HL-60/S4 (cell line): ENCODE data around the gene KLHL24.
"Not testable (repeated sequence)": the region's sequence is repeated elsewhere in the genome, so short reads cannot be mapped to it uniquely, and the experiment has no call there.

ENCODE experiments used
- in situ Hi-C: fragments of 300-500 bp; cut with MboI; formaldehyde crosslinking; loops from 2 replicates; pipeline ENCODE4 v1.14.3; 2022; ENCODE audit warnings: low sequenced_read_pairs

The KLHL24 gene

DNA sequence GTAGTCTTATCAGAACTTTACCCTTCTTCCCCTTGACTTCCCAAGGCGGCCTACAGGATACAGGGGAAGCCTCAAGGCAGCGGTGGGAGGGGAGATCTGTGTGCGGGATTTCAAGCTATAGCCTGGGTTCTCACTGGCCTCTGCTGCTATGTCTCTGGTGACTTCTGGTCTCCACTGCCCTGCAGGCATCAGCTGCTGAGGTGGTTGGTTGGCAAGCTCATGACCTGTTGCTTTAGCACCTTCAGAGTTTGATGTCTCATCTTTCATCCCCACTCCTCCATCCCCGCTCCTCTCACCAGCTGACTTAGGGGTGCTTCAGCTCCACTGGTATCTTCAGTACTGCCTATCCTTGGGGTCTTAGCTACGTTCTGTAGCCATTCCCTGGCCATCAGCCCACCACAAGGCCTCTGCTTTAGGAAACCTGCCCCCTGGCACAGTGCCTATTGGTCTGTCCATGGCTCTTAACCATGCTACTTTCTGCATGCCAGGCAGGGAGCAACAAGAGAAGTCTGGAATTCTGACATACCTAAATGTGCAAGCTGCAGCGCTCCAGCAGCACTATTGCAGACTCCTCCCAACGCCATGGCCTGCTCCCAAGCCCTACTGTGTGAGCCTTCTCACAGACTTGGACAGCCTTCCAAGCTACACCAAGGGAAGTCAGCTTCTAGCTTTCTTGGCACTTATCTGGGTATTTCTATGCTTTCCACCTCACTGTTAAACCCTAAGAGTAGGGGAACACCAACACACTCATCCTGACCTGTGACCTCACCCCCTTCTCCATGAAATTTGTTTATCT is 60.3 kb downstream of the KLHL24 start:
- in situ Hi-C loops, result no loop called here

DNA sequence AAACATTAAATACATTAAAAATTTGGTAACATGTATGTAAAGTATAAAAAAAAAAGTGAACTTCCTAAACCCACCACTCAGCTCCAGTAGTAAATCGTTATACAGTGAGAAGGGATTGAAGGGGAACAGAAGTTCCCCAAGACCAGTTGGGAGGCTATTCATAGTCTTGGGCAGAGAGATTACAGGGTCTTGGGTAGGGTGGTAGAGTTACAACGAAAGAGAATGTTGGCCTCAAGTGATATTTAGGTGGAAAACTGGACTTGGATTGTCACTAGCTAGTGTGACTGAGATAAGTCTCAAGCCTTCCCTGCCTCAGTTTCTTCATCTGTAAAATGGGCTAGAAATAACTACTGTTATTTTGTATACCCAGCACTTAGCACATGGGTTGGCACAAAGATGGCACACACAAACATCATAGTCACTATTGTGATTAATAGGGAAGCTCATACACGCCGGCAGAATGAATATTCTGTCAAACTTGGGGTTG is 61.7 kb downstream of the KLHL24 start:
- in situ Hi-C loops, result no loop called here

DNA sequence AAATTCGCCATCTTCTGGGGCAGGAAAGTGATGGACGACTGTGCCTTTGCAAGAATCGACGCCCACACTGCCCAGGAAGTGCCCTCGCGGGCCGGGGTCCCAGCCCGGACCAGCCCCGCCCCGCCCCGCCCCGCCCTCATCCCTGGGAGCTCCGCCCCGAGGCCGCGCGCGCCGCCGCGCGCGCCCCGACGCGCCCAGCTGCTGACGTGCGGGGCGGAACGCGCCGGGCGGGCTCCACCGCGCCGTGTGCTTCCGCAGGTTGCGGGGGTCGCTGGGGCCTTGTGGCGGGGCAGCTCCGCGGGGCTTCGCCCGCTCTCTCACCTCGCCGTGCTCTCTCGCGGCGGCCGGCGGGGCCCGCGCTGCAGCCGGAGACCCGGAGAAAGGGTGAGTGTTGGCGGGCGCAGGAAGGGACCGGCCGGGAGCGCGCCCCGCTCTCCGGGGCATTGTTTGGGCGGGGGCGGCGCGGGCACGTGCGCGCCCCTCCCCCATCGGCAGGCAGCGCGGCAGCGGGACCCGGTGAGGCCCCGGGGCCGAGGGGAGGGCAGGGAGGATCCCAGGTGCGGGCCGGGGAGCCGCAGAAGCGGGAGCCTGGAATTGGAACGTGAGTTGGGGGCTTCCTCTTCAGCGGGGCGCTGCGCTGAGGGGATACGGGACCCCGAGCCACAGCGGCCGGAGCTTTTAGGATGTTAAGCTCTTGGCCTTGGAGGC is 62.3 kb downstream of the KLHL24 start, which contains the start of gene YEATS2:
Gene YEATS2, plus strand, starts transcription at position 188 of the 708 bp plus-strand sequence. CDS start 17,366 bp downstream, outside the sequence.
- in situ Hi-C loops, result no loop called here

DNA sequence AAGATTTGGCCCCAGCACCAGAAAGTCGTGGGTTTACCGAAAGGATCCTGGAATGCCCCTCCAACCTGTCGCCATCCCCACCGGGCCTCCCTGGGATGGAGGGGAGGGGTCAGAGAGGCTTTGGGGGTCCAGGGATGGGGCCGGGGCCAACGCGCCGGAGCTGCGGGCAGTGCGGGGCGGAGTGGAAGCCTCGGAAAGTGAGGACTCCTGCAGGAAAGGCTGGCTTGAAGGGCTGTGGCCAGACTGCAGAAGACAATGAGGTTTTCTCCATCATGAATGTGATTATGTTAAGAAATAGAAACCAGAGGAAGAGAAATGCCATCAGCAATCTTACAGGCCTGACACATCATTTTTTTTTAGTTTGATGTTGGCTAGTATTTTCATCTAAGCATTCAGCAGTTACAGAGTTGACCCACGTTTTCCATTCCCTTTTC is 62.9 kb downstream of the KLHL24 start:
- in situ Hi-C loops, result no loop called here

DNA sequence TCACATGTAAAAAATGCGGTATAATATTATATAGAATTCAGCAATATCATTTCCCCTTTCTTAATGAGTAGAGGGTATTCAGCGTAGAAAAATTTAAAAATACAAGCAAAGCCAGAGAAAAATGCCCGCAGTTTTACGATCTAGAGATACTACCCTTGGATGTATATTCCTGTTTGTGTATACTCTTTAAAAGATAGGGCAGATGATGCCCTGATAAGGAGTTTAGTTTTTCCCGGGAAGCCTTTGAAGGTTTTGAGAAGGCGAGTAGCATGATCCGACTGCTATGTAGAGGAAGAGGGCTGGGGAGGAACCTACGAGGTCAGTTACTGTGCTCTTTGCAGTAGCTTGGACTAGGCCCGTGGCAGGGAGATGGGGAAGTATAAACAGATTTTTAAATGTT is 63.3 kb downstream of the KLHL24 start:
- in situ Hi-C loops, result no loop called here

DNA sequence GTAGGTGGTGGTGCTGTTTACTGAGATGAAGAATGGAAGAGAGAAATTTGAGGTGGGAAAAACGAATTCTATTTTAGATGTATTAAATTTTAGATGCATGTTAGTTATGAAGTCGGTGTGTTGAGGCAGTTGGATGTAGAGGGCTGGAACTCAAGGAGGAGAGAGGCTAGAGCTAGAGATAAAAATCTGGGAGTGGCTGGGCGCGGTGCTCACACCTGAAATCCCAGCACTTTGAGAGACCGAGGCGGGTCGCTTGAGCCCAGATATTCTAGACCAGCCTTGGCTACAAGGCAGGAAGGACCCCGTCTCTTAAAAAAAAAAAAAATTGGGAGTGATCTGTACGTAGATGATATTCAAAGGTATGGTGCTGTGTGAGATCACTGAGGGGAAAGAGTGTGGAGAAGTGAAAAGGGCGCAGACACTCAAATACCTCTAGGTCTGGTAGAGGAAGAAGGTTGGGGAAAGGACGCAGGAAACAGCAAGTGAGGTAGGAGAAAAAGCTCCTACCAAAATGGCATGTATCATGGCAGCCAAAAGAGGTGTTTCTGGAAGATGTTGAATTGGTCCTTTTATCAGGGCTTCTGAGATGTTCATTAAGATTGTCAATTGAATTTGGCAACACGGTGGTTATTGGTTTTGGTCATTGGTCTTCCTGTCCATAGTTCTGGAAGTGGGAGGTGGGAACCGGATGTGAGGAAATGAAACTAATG is 64.0 kb downstream of the KLHL24 start:
- in situ Hi-C loops, result no loop called here

DNA sequence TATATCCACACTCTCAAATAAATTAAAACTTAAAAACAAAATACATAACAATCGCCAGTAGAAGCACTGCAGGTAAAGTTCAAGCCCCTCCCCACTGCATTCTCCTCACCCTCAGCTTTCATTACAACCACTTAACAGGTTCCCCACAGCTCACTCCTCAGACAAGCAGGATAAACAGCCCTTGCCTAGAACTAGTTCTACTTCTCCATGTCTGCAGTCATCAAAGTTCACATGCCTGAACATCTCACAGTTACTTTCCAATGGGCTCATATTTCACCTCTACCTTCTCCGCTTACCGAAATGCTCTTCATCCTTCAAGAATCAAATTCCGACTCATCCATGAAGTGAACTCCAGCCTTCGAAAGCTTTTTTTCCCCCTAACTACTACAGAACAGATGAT is 66.3 kb downstream of the KLHL24 start:
- in situ Hi-C loops, result no loop called here

DNA sequence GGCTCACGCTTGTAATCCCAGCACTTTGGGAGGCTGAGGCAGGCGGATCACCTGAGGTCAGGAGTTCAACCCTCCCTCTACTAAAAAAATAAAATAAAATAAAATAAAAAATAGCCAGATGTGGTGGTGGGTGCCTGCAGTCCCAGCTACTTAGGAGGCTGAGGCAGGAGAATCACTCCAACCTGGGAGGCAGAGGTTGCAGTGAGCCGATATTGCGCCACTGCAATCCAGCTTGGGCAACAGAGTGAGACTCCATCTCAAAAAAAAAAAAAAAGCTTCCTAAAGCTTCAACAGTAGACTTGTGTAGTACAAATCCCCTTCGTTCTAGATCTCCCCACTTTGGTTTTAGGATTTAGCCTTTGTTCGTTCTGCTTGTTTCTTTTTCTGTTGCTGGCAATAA is 68.5 kb downstream of the KLHL24 start:
- in situ Hi-C loops, result not testable (repeated sequence)

DNA sequence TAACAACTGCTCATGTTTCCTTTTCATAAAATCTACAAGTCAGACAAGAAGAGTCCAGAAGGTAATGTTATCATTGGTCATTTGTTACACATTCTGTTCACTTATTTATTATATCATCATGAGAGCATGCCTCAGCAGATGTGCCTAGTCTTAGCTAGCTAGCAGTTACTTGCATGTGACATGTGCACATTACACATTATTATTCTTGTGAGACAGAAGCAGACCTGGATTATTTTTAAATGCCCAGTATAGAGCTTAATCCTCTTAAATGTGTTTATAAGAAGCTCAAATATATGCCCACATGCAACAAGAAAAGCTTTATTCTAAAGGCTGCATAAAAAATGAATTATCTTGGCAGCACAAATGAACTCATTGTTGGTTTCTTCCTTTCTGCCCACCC is 74.8 kb downstream of the KLHL24 start:
- in situ Hi-C loops, result no loop called here

DNA sequence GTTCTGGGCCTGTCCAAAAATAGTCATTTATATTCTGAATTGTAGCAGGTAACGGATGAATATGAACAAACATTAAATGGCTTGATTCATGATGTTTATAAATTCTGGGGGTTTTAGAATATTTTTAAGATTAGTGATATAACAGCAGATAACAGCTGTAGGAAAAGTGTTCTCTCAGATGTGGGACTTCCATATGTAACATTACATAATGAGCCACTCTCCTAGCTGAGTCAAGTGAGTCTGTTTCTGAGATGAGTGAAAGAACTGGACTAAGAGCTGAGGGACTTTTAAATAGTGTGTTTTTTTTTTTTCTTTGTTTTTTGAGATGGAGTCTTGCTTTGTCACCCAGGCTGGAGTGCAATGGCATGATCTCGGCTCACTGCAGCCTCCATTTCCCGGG is 76.1 kb downstream of the KLHL24 start:
- in situ Hi-C loops, result no loop called here

DNA sequence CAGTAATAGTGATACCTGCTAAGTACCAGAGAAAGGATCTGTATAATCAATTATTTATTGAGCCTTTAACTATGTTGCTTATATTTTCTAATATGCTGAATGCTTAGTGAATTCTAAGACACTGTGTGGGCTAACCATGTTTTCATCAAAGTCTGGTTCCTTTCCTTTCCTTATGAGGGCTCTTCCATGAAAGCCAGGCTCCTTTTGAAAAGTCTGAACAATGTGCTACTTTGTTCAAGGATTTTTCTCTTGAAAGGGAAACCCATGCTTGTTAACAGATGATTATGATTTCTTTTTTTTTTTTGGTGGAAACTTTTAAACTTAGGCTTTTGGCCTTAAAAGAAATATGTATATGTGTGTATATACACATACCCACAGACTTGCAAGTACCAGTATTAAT is 79.2 kb downstream of the KLHL24 start:
- in situ Hi-C loops, result no loop called here

DNA sequence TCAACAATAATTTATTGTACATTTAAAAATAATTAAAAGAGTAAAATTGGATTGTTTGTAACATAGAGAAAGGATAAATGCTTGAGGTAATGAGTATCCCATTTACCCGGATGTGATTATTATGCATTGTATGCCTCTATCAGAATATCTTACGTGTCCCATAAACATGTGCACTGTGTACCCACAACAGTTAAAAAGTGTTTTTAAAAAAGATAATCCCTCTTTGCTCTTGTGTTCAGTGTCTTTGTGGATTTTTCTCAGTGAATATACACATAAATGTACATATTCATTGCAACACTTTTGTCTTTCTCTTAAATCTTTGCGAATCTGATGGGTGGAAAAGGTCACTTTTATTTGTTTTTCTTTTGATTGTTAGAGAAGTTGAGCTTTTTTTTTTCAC is 82.6 kb downstream of the KLHL24 start:
- in situ Hi-C loops, result no loop called here

DNA sequence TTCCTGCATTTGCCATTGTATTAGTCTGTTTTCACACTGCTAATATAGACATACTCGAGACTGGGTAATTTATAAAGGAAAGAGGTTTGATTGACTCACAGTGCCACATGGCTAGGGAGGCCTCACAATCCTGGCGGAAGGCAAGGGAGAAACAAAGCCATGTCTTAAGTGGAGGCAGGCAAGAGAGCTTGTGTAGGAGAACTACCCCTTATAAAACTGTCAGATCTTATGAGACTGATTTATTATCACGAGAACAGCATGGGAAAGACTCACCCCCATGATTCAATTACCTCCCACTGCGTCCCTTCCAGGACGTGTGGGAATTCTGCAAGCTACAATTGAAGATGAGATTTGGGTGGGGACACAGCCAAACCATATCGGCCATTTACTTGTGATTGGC is 90.0 kb downstream of the KLHL24 start:
- in situ Hi-C loops, result no loop called here

DNA sequence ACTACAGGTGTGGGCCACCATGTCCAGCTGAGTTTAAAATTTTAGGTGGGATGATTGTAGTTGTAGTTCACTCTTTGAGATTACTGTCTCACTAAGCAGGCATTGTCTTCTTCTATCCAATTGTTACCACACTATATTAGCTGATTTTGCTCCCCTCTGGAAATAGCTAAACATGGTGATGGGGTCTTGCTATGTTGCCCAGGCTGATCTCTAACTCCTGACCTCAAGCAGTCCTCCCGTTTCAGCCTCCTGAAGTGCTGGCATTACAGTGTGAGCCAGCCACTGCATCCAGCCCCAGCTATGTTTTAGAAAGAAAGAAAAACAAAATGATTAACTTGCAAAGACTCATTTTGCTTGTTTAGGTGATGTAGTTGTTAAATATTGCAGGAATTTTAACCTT is 92.8 kb downstream of the KLHL24 start:
- in situ Hi-C loops, result no loop called here

DNA sequence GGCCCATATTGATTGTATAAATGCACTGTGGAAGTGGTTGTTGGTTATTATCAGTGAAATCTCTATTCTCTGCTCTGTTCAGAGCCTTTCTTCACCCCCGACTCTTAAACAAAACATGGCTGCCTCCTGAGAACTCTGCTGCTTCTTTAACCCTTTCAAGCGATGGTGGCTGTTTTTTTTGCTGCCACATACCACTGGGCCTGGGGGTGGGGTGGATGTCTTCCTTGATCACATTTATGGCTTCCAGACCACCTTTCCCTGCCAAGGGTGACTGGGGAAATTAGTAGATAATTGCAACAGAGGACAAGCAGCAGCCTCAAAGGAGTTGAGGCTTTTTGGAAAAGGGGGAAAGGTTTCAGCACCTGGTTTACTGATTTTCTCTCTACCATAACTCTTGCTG is 94.9 kb downstream of the KLHL24 start:
- in situ Hi-C loops, result no loop called here

DNA sequence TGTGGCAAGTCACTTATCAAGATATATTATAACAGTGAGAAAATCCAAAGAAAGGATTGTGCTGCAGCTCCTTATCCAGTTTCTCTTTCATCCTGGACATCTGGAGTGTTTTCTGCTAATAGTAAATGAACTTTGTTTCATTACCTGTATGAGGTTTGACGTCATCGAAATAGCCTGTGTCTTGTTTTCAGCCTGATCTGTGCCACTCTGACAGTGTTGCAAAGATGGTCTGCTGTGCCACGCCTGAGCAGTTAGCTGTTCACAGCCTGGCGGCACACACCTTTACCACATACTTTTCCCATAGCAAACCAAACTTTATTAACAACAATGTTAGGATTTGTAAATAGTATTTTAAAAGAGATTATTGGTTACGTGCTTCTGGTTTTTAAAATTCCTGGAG is 96.2 kb downstream of the KLHL24 start:
- in situ Hi-C loops, result no loop called here

DNA sequence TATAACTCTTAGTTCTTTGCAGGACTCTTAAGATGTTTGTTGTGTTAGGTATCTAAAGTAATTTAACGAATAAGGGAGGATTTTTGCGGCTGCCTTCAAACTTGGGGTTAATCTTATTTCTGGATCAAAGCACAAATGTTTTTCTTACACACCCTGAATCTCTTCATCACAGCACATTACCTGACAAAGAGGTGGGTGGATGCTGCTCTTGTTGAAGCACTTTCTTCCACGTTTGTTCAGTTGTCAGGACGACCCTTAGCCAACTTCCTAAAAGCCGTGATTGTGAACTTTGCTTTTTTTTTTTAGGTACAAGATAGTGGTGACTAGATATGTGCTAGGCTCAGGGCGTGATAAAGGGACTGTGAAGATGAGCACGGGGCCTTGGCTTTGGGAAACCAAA is 98.1 kb downstream of the KLHL24 start:
- in situ Hi-C loops, result no loop called here
